Fibroblast of lung (primary cell): ENCODE results near the gene OR2C3. TPM values are rescaled to one million over a fixed set of nuclear protein-coding genes. Genes with fewer than 3 reads are reported as not detected.

Experiments
- DNase-seq, 2 donors: peaks; one replicate each; pipeline versions ENCODE4 v3.0.0 to v3.0.0-alpha.2; 2010; ENCODE audit warnings: low read depth in 2 of 2
- H2AFZ ChIP-seq: 2 replicates; pipeline ENCODE4 v1.5.1; 2012; ENCODE audit warnings: low read length, control low read depth, inconsistent platforms
- H3K27ac ChIP-seq: 2 replicates; pipeline ENCODE4 v1.5.1; 2011; ENCODE audit warnings: low read length, control low read depth; ENCODE audit not compliant: insufficient read depth
- H3K27me3 ChIP-seq: 2 replicates; pipeline ENCODE4 v1.5.1; 2011; ENCODE audit warnings: mild to moderate bottlenecking, low read length; ENCODE audit not compliant: control insufficient read depth, insufficient read depth
- H3K36me3 ChIP-seq: 2 replicates; pipeline ENCODE4 v1.5.1; 2011; ENCODE audit warnings: low read length; ENCODE audit not compliant: control insufficient read depth, insufficient read depth
- H3K4me1 ChIP-seq: 2 replicates; pipeline ENCODE4 v1.5.1; 2011; ENCODE audit warnings: low read length; ENCODE audit not compliant: control insufficient read depth, insufficient read depth; ENCODE audit errors: extremely low read depth
- H3K4me2 ChIP-seq: 2 replicates; pipeline ENCODE4 v1.5.1; 2011; ENCODE audit warnings: low read length, control low read depth; ENCODE audit not compliant: insufficient read depth; ENCODE audit errors: extremely low read depth
- H3K4me3 ChIP-seq, 4 experiments: fragments of 200-600 bp in 1 of 4; sonication (generic) in 1 of 4; replicated peaks in 1 of 4; 2 replicates each; pipeline ENCODE4 v1.5.1; 2011 to 2016; ENCODE audit warnings: low read length in 4 of 4, low read depth in 3 of 4, mild to moderate bottlenecking in 3 of 4, control low read depth in 2 of 4, inconsistent platforms in 1 of 4, mixed read lengths in 1 of 4; ENCODE audit not compliant: insufficient read depth in 1 of 4; ENCODE audit errors: control extremely low read depth in 1 of 4
- H3K79me2 ChIP-seq: 2 replicates; pipeline ENCODE4 v1.5.1; 2012; ENCODE audit warnings: mild to moderate bottlenecking, low read length, inconsistent platforms; ENCODE audit not compliant: control insufficient read depth, insufficient read depth
- H3K9ac ChIP-seq: 2 replicates; pipeline ENCODE4 v1.5.1; 2011; ENCODE audit warnings: mild to moderate bottlenecking, low read length, control low read depth; ENCODE audit not compliant: insufficient read depth
- H3K9me3 ChIP-seq: 2 replicates; pipeline ENCODE4 v1.5.1; 2012; ENCODE audit warnings: low read depth, low read length; ENCODE audit not compliant: control insufficient read depth, insufficient read depth
- H4K20me1 ChIP-seq: 2 replicates; pipeline ENCODE4 v1.5.1; 2011; ENCODE audit warnings: low read length; ENCODE audit not compliant: control insufficient read depth, insufficient read depth; ENCODE audit errors: extremely low read depth
- EZH2 ChIP-seq: IDR thresholded peaks from 2 replicates; pipeline ENCODE4 v1.5.1; 2012; ENCODE audit warnings: low read length, control low read depth, mild to moderate bottlenecking; ENCODE audit errors: missing control alignments
- polyA plus RNA-seq, 2 donors: library from polyadenylated mRNA; depleted of rRNA in 1 of 2; stranded (reverse) in 1 of 2; unstranded in 1 of 2; fragments of >200 nt; gene quantifications; 2 replicates each; pipeline ENCODE4 v1.2.1, GENCODE V29; 2011 to 2012; ENCODE audit warnings: missing spikeins in 1 of 2
- total RNA-seq: library from RNA; depleted of rRNA; stranded (reverse); fragments of >200 nt; gene quantifications from 2 replicates; pipeline ENCODE4 v1.2.1, GENCODE V29; 2014
- TF ChIP-seq, protein P1 (sequence below), 2 donors: IDR thresholded peaks in 1 of 2; conservative IDR thresholded peaks in 1 of 2; 1 replicate in 1 of 2; 2 replicates in 1 of 2; pipeline ENCODE4 v1.5.1; 2011 to 2012; ENCODE audit warnings: low read length in 2 of 2, control low read depth in 1 of 2, inconsistent platforms in 1 of 2, low read depth in 1 of 2, mild to moderate bottlenecking in 1 of 2

The OR2C3 gene
- total and polyA plus RNA-seq, 2 donors (not counting 1 experiment from before 2014, with no cell fraction given), result not detected

DNA sequence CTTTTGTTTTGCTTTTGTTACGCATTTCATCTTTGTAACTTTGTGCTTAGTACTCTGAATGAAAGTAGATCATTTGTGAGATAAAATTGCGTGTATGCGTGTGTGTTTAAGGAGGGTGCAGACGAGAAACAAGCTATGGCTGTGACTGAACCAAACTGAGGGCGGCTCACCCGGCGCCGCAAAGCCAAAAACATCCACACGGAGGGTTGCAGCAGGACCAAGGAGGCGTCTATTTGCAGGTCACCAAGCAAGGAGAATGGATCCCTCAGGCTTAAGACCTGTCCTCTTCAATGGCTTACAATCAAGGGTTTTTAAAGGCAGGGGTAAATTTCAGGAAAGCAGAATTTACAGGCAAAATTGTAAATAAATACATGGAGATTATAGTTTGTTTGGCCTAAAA lies 25.5 kb upstream of the OR2C3 start:
- no peaks in the 10 kb centered on the region for H3K4me1 ChIP-seq
- H3K4me2 ChIP-seq, result no peak overlapping the region
- H2AFZ ChIP-seq, result no peak overlapping the region
- TF ChIP-seq, protein P1, sequence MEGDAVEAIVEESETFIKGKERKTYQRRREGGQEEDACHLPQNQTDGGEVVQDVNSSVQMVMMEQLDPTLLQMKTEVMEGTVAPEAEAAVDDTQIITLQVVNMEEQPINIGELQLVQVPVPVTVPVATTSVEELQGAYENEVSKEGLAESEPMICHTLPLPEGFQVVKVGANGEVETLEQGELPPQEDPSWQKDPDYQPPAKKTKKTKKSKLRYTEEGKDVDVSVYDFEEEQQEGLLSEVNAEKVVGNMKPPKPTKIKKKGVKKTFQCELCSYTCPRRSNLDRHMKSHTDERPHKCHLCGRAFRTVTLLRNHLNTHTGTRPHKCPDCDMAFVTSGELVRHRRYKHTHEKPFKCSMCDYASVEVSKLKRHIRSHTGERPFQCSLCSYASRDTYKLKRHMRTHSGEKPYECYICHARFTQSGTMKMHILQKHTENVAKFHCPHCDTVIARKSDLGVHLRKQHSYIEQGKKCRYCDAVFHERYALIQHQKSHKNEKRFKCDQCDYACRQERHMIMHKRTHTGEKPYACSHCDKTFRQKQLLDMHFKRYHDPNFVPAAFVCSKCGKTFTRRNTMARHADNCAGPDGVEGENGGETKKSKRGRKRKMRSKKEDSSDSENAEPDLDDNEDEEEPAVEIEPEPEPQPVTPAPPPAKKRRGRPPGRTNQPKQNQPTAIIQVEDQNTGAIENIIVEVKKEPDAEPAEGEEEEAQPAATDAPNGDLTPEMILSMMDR (conservative IDR thresholded peaks at IDR 0.05 in 1 of 2, IDR thresholded peaks at IDR 0.05 in 1 of 2; ENCODE audit: low read depth in 1 of 2, low read length in 2 of 2), result no peak
- H3K4me3 ChIP-seq, result no peak overlapping the region
- no peaks in the 10 kb centered on the region for H3K79me2 ChIP-seq
- DNase-seq, result no peak
- no peaks in the 10 kb centered on the region for H3K27me3 ChIP-seq
- no peak overlapping the region for H3K27ac ChIP-seq
- H3K36me3 ChIP-seq, result no peaks in the 10 kb centered on the region
- H3K9ac ChIP-seq, result no peak overlapping the region
- no peaks in the 10 kb centered on the region for H4K20me1 ChIP-seq
- no peaks in the 10 kb centered on the region for H3K9me3 ChIP-seq

DNA sequence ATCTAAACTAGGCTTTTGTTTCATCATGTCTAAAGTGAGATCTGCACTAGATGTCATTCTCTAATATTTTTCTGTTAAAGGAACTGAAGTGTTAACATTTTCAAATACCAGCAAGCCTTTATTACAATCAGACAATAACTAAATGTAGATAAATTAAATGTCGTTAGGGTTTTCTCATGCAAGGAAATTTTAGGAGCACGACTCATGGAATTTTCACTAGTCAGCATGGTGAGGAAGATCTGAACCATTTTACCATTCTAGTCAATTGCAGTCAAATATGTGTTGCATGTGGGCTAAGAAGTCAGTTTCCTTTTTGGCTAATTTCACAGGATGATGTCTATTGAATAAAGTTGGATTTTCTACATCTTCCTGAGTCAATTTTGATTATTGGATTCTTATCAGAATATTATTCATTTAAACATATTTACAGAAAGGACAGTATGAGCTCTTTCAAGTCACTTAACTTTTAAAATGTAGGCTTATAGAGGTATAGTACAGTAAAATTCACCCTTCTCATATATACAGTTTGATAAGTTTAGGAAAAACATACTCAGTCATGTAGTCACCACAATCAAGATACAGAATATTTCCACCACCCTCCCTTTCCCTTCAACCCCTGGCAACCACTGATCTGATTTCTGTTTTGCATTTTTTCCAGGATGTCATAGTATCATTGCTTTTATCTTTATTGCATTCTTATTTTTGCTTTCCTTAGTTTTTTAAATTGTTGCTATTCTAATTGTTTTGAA lies 21.9 kb upstream of the OR2C3 start:
- TF ChIP-seq EZH2, result no peak
- TF ChIP-seq, protein P1 (conservative IDR thresholded peaks at IDR 0.05 in 1 of 2, IDR thresholded peaks at IDR 0.05 in 1 of 2; ENCODE audit: low read depth in 1 of 2, low read length in 2 of 2), result no peak

DNA sequence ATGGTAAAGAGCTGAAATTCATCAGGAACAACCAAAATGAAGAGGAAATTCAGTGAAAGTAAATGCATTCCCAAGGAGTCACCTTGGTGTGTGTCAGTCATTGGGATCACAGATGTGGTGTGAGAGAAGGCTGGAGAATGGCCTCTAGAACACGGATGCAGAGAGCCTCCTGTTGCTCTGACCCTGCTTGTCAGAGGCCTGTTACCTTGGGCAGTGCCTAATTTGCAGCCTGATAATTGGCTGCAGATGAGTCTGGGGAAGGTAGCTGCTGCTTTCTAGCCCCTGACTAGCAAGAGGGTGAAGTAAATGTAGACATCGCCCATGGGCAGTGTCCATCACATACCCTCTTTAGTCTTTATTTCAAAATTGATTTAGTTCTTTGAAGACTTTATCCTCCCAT lies 16.0 kb upstream of the OR2C3 start:
- Histone ChIP-seq H3K27ac (no peak overlapping the region), H3K9ac (no peak overlapping the region), H3K79me2 (no peaks in the 10 kb centered on the region), H3K4me3 (no peak overlapping the region), H3K4me1 (no peaks in the 10 kb centered on the region), H4K20me1 (no peaks in the 10 kb centered on the region), H2AFZ (no peak overlapping the region), H3K9me3 (no peaks in the 10 kb centered on the region), H3K27me3 (no peaks in the 10 kb centered on the region), H3K36me3 (no peaks in the 10 kb centered on the region), H3K4me2 (no peak overlapping the region)
- no peak for TF ChIP-seq EZH2
- TF ChIP-seq, protein P1 (conservative IDR thresholded peaks at IDR 0.05 in 1 of 2, IDR thresholded peaks at IDR 0.05 in 1 of 2; ENCODE audit: low read depth in 1 of 2, low read length in 2 of 2), result no peak
- DNase-seq, result no peak

More for the DNA sequence above, 21.9 kb upstream of the OR2C3 start:
- DNase-seq, result no peak
- Histone ChIP-seq H3K4me1 (no peaks in the 10 kb centered on the region), H3K9me3 (no peaks in the 10 kb centered on the region), H3K9ac (no peak overlapping the region), H3K27me3 (no peaks in the 10 kb centered on the region), H3K4me2 (no peak overlapping the region), H3K79me2 (no peaks in the 10 kb centered on the region), H3K36me3 (no peaks in the 10 kb centered on the region), H2AFZ (no peak overlapping the region), H4K20me1 (no peaks in the 10 kb centered on the region), H3K4me3 (no peak overlapping the region), H3K27ac (no peak overlapping the region)
